Cardiac muscle cell (in vitro differentiated cells and primary cell): Measurements from ENCODE around the gene CCNG2. TPM values are rescaled to one million over a fixed set of nuclear protein-coding genes. Genes with fewer than 3 reads are reported as not detected.

Experiments used
- DNase-seq, 2 donors: peaks; one replicate each; pipeline versions ENCODE4 v3.0.0 to v3.0.0-alpha.2; 2010 to 2017; ENCODE audit warnings: low read depth in 1 of 2, low spot score in 1 of 2
- H3K27ac ChIP-seq: fragments of 200-600 bp; sonication (generic); 2 replicates; pipeline ENCODE4 v1.5.1; 2016
- H3K27me3 ChIP-seq: fragments of 200-600 bp; sonication (generic); 2 replicates; pipeline ENCODE4 v1.6.0; 2016; ENCODE audit warnings: control low read depth
- H3K36me3 ChIP-seq: fragments of 200-600 bp; sonication (generic); 2 replicates; pipeline ENCODE4 v1.5.1; 2016; ENCODE audit warnings: control low read depth
- H3K4me1 ChIP-seq: fragments of 200-600 bp; sonication (generic); 2 replicates; pipeline ENCODE4 v1.8.1; 2017; ENCODE audit warnings: low read depth, mild to moderate bottlenecking, mixed run types
- H3K4me3 ChIP-seq: fragments of 200-600 bp; sonication (generic); 2 replicates; pipeline ENCODE4 v1.5.1; 2016; ENCODE audit warnings: mild to moderate bottlenecking
- H3K9me3 ChIP-seq: fragments of 200-600 bp; sonication (generic); 2 replicates; pipeline ENCODE4 v1.5.1; 2017; ENCODE audit warnings: low read depth, mild to moderate bottlenecking, control low read depth
- polyA plus RNA-seq: library from polyadenylated mRNA; unstranded; fragments of >200 nt; fragmentation: Nextera tagmentation; extraction: Ambion mirVana; gene quantifications from 2 replicates; pipeline ENCODE4 v1.2.1, GENCODE V29; 2016
- total RNA-seq: library from RNA; depleted of rRNA; stranded (reverse); fragments of >200 nt; gene quantifications from 2 replicates; pipeline ENCODE4 v1.2.3, GENCODE V29; 2016
- TF ChIP-seq, protein P1 (sequence below): IDR thresholded peaks from 2 replicates; pipeline ENCODE4 v1.5.1; 2012; ENCODE audit warnings: low read depth, mild to moderate bottlenecking, low read length

CCNG2 gene
- total and polyA plus RNA-seq, 2 experiments from 2014 or later: 15.0 to 18.3 TPM

DNA sequence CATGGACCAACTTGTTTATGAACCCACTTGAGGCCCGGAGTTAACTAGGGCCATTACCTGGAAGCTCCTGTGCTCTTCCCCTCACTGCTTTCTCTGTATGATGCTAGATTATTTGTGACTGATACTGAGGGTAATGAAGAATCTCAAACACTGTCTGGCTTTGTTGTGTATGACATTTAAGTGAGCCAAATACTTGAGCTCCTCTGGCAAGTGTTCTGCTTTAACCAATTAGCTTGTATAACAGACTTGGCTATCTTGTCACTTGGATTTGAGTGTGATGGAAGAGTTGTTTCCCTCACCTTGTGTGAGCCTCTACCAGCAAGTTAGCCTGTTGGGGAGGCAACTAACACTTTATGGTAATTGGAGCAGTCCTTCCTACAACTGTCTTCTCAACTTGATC, 42.7 kb downstream of the CCNG2 start:
- TF ChIP-seq, protein P1, sequence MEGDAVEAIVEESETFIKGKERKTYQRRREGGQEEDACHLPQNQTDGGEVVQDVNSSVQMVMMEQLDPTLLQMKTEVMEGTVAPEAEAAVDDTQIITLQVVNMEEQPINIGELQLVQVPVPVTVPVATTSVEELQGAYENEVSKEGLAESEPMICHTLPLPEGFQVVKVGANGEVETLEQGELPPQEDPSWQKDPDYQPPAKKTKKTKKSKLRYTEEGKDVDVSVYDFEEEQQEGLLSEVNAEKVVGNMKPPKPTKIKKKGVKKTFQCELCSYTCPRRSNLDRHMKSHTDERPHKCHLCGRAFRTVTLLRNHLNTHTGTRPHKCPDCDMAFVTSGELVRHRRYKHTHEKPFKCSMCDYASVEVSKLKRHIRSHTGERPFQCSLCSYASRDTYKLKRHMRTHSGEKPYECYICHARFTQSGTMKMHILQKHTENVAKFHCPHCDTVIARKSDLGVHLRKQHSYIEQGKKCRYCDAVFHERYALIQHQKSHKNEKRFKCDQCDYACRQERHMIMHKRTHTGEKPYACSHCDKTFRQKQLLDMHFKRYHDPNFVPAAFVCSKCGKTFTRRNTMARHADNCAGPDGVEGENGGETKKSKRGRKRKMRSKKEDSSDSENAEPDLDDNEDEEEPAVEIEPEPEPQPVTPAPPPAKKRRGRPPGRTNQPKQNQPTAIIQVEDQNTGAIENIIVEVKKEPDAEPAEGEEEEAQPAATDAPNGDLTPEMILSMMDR: no peak
- Histone ChIP-seq H3K9me3 (no peaks in the 10 kb centered on the region), H3K36me3 (no peaks in the 10 kb centered on the region), H3K4me1 (no peaks in the 10 kb centered on the region), H3K4me3 (no peak overlapping the region), H3K27ac (no peak overlapping the region), H3K27me3 (peaks cover 6% of the 10 kb centered on the region)
- no peak for DNase-seq

- Histone ChIP-seq H3K4me3 (no peak overlapping the region), H3K27ac (no peak overlapping the region), H3K36me3 (no peaks in the 10 kb centered on the region), H3K27me3 (peaks cover 11% of the 10 kb centered on the region), H3K4me1 (no peaks in the 10 kb centered on the region), H3K9me3 (no peaks in the 10 kb centered on the region)
- no peak for DNase-seq
- TF ChIP-seq, protein P1: no peak
Measured at GRCh38 chr4:77201343-77201742, 44.3 kb downstream of the CCNG2 start.

- Histone ChIP-seq H3K36me3 (no peaks in the 10 kb centered on the region), H3K9me3 (no peaks in the 10 kb centered on the region), H3K4me3 (no peak overlapping the region), H3K27ac (no peak overlapping the region), H3K4me1 (no peaks in the 10 kb centered on the region), H3K27me3 (peaks cover 11% of the 10 kb centered on the region)
- TF ChIP-seq, protein P1: no peak
- DNase-seq: no peak
Measured at GRCh38 chr4:77201857-77202256, 44.9 kb downstream of the CCNG2 start.

- Histone ChIP-seq H3K36me3 (no peaks in the 10 kb centered on the region), H3K4me1 (no peaks in the 10 kb centered on the region), H3K27ac (no peak overlapping the region), H3K9me3 (no peaks in the 10 kb centered on the region), H3K4me3 (no peak overlapping the region), H3K27me3 (peaks cover 17% of the 10 kb centered on the region)
- DNase-seq: no peak
- TF ChIP-seq, protein P1: no peak
Measured at GRCh38 chr4:77202491-77202890, 45.5 kb downstream of the CCNG2 start.

DNA sequence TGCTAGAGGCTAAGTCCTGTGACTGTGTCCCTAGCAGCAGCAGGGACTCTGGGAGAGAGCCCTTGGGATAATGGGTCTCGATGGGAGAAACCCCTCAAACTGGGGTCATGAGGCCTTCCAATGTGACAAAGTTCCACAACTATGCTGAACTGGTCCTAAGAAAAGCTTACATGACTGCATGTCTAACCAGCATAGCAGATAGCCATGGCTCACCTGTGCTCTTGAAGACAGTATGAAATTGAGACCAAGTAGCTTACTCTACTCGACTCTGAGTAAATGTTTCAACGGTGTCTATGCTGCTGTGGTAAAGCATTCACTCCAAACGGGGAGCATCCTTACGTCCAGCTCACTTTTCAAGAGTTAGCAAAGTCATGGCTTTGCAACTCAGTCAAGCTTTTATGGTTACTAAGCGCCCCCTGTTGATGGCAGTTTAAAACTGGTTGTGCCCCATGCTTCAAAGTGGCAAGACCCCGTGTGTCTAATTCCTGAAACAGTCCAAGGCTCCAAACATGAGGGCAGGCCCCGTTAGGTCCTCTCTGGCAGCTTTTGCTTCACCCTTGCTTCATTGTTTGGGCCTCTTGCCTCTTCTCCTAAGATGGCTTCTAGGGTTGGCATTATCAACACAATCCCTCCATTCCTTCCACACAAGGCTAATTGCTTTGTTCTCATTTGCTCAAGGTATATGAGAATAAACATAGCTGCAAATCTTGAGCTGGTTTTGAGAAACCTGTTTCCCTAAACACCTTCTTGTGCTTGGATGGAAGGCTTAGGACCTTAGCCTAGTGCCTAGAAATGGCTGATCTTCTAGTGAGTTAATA, 46.6 kb downstream of the CCNG2 start:
- DNase-seq: peak; percentile 85 to 89
- TF ChIP-seq, protein P1: peak; percentile 80
- no peaks in the 10 kb centered on the region for H3K36me3 ChIP-seq
- no peaks in the 10 kb centered on the region for H3K9me3 ChIP-seq
- H3K27ac ChIP-seq: no peak overlapping the region
- H3K4me3 ChIP-seq: no peak overlapping the region
- H3K4me1 ChIP-seq: no peaks in the 10 kb centered on the region
- H3K27me3 ChIP-seq: peaks cover 17% of the 10 kb centered on the region
